CD4-positive, alpha-beta T cell treated with Interleukin-6 for 4 hours (primary cell): ENCODE results near the gene NT5M.

Experiments
- DNase-seq: peaks from one replicate; pipeline ENCODE4 v3.0.0-alpha.2; 2020; ENCODE audit warnings: mixed read lengths

NT5M gene

GRCh38 chr17:17356149-17356930, 53.2 kb downstream of the NT5M start:
- DNase-seq: peak; percentile 73

- no peak for DNase-seq
Measured at GRCh38 chr17:17356931-17357270, 53.7 kb downstream of the NT5M start.

GRCh38 chr17:17358060-17358751, 55.0 kb downstream of the NT5M start:
- DNase-seq: no peak

DNA sequence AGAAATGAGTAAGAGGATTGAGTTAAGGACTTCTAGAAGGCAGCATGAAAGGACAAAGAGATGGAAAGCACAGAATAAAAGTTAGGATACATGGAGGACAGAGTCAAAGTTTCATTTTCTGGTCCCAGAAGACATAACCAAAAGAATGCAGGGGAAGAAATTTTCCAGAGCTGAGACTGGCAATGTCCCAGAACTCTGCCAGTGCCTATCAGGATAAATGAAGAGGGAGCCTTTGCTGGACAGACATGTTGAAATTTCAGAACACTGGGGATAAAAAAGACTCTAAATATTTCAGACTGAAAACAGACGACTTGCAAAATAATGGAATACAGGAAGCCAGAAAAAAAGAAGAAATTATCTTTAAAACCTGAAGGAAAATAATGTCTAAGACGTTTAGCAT, 55.7 kb downstream of the NT5M start:
- no peak for DNase-seq

DNA sequence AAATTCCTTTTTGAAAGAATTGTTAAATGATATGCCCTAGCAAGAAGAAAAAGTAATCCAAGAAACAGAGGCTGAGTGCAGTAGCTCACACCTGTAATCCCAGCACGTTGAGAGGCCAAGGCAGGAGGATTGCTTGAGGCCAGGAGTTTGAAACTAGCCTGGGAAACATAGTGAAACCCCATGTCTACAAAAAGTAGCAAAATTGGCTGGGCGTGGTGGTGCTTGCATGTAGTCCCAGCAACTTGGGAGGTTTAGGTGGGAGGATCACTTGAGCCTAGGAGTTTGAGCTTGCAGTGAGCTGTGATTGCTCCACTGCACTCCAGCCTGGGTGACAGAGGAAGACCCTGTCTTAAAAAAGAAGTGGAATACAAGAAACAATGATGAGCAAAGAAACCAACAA, 56.1 kb downstream of the NT5M start:
- no peak for DNase-seq

GRCh38 chr17:17360087-17360730, 57.0 kb downstream of the NT5M start:
- no peak for DNase-seq

DNA sequence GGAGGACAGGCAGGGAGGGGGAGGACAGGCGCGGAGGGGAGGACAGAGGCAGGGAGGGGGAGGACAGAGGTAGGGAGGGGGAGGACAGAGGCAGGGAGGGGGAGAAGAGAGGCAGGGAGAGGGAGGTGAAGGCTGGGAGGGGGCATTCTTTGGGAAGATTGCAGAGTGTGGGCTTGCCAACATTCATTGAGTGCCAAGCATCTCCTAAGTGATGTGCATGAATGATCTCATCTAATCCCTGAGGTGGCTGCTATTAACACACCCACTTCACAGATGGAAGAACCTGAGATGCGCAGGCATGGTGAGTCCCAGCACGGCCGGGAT, 58.3 kb downstream of the NT5M start:
- no peak for DNase-seq

DNA sequence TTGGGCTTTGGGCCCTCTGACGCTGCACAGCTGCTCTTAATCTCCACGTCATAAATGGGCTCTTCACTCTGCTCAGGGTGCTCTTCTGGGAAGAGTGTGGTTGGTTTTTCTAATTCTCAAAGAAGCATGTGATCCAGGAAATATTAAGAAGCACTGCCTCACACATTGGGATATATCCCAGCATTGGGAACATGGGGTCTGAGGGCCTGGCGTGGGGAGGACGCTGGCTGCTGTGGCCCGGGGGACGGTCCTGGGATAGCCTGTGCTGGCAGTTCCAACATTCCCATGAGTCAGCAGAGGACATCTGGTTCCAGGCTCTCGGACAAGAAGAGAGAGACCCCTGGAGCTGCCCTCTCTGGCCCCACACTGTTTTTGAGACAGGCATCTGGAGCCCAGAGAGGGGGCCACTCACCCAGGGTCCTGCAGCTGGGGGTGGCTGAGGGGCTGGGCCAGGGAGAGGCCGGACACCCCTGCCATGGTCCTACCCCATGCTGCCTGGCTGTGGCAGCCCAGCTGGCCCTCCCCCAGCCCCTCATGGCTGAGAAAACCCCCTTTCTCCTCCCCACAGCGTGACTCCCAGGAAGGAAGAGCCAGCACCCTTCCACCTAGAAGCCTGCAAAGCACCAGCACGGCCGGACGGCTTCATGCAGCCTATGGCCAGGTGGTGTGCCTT, 58.8 kb downstream of the NT5M start:
- DNase-seq: no peak

- DNase-seq: no peak
Measured at GRCh38 chr17:17362540-17362930, 59.4 kb downstream of the NT5M start.

- DNase-seq: no peak
Measured at GRCh38 chr17:17363638-17364337, 60.6 kb downstream of the NT5M start.

DNA sequence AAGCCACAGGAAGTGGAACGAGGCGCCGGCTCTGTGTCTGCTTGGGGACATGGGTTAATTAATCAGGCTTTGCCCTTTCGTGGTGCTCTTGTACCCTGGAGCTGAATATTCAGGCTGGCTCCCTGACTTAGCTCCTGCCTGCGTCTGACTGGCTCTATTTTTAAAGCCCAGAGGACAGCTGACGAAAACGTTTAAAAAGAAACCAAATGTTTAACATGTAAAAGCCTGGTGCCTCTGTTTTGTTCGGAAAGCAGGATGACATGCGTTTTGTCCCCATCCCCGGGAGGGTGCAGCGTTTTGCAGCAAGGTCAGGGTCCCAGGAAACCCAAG, 61.1 kb downstream of the NT5M start:
- no peak for DNase-seq

DNA sequence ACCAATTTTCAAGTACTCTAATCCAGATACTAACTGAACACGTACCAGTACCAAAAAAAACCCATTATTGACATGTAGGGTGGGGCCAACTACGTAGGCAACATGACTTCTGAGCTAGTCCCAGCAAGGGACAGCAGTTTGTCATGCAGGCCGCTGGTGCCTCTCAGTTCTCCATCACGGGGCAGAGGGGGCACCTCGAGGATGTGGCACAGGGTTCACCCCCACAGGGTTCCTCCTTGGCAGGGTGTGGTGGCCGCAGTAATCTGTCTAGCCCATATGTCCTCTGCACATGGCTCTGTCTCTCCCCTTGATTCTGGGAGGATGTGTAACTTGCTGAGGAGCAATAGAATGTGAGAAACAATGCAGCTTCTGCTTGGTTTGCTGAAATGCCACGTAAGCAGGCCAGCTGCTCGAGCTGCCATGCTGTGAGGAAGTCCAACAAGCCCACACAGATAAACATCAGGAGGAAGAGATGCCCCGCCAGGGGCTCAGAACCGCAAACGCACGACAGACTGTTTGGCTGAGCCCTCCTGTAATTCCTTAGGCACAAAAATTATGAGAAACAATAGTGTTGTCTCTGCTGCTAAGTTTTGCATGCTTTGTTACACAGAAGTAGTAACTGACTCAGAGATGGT, 62.4 kb downstream of the NT5M start:
- no peak for DNase-seq

DNA sequence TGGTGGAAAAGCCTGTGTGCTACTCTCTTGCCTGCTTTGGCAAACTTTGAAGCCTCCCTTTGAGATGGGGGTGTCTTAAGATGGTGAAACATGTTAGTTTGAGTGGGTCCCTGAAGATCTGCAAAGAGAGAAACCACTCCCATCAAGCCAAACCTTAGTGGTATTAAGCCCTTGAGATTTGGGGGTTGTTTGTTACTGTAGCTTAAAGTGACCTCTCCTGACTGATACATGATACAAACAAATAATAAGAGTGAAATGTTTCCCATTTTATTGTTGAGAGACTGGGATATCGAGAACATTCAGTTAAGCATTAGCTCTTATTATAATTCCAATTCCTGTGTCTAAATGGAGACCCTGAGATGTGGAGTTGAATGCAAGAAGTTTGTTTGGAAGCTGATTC, 63.1 kb downstream of the NT5M start:
- DNase-seq: no peak

GRCh38 chr17:17366941-17367875, 64.0 kb downstream of the NT5M start:
- no peak for DNase-seq

- no peak for DNase-seq
Measured at GRCh38 chr17:17367931-17368330, 64.8 kb downstream of the NT5M start.

DNA sequence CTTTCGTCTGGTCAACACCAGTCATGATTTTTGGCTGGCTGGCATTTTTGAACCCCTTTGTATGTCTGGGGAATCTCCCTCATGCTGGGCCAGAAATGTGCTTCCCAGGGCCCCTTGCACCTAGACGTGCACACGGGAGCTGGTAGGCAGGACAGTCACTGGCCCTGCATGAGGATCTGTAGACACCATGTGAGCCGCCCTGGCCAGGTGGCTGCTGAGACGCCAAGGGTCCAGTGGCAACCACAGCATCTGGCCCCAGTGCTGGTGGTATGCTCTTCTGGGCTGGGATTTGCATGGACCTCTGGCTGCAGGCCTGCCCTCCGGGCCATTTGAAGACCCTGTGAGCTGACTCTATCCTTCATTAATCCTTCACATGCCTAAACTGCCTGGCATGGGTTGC, 67.5 kb downstream of the NT5M start:
- DNase-seq: no peak

- DNase-seq: no peak
Measured at GRCh38 chr17:17372856-17373520, 69.8 kb downstream of the NT5M start.

DNA sequence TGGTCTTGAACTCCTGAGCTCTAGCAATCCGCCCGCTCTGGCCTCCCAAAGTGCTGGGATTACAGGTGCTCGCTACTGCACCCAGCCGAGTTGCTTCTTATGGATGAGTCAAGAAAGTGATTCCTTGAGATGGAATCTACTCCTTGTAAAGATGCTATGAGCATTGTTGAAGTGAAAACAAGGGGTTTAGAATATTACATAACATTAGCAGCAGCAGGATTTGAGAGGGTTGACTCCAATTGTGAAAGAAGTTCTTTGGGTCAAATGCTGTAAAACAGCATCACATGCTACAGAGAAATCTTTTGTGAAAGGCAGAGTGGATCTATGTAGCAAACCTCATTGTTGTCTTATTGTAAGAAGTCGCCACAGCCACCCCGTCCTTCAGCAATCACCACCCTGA, 72.7 kb downstream of the NT5M start:
- no peak for DNase-seq

DNA sequence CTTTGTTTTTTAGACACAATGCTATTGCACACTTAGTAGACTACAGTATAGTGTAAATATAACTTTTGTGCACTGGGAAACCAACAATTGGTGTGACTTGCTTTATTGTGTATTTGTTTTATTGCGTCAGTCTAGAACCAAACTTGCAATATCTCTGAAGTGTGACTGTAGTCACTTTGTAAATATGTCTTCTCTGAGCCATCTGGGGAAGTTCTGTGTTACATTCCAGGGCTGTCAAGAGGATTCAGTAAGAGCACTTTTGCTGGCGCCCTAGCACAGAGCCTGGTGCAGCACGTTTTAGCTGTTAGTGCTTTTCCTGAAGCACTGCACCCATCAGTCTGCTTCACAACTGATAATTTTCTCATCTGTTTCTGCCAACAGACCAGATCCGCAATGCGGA, 73.2 kb downstream of the NT5M start:
- no peak for DNase-seq

- no peak for DNase-seq
Measured at GRCh38 chr17:17377071-17377967, 74.1 kb downstream of the NT5M start.
